Adrenal gland (tissue), 12 donors: Measurements from ENCODE around the gene HSD17B12. TPM values are rescaled to one million over a fixed set of nuclear protein-coding genes. Genes with fewer than 3 reads are reported as not detected.
"Not testable (repeated sequence)": the region's sequence is repeated elsewhere in the genome, so short reads cannot be mapped to it uniquely, and the experiment has no call there.

Source experiments
- DNase-seq, 7 donors: peaks; one replicate each; pipeline ENCODE4 v3.0.0-alpha.2; 2019 to 2020
- H3K27ac ChIP-seq, 5 donors: fragments of 200-600 bp; sonication (generic) in 4 of 5; 1 replicate in 3 of 5; 2 replicates in 2 of 5; pipeline versions ENCODE4 v1.5.1 to v1.8.0; 2016 to 2020; ENCODE audit warnings: mild to moderate bottlenecking in 1 of 5
- H3K27me3 ChIP-seq: fragments of 200-600 bp; 2 replicates; pipeline ENCODE4 v1.8.0; 2021
- H3K36me3 ChIP-seq, 2 donors: fragments of 200-600 bp; replicated peaks in 1 of 2; 1 replicate in 1 of 2; 2 replicates in 1 of 2; pipeline versions ENCODE4 v1.5.1 to v1.8.0; 2018 to 2022
- H3K4me1 ChIP-seq, 2 donors: fragments of 200-600 bp; replicated peaks in 1 of 2; 1 replicate in 1 of 2; 2 replicates in 1 of 2; pipeline versions ENCODE4 v1.5.1 to v1.8.0; 2018 to 2021
- H3K4me3 ChIP-seq, 4 donors: fragments of 200-600 bp; sonication (generic) in 3 of 4; one replicate each; pipeline ENCODE4 v1.5.1; 2016 to 2018
- H3K9me3 ChIP-seq, 3 donors: fragments of 200-600 bp; sonication (generic) in 1 of 3; replicated peaks in 1 of 3; 1 replicate in 2 of 3; 2 replicates in 1 of 3; pipeline versions ENCODE4 v1.5.1 to v1.8.0; 2016 to 2021
- CTCF ChIP-seq, 6 experiments: fragments of 450-650 bp in 4 of 6; fragments of 200-600 bp in 2 of 6; sonication (generic) in 1 of 6; IDR thresholded peaks; 1 replicate in 5 of 6; 2 replicates in 1 of 6; pipeline versions ENCODE4 v1.5.1 to v1.8.0; 2016 to 2021; ENCODE audit warnings: antibody characterized with exemption in 6 of 6, mild to moderate bottlenecking in 2 of 6, moderate library complexity in 1 of 6
- POLR2A ChIP-seq, 2 donors: fragments of 450-650 bp; IDR thresholded peaks; one replicate each; pipeline ENCODE4 v1.6.1; 2017; ENCODE audit warnings: antibody characterized with exemption in 2 of 2, mild to moderate bottlenecking in 2 of 2, moderate library complexity in 1 of 2
- WGBS, 4 donors: extraction: QIAGEN DNeasy Blood & Tissue Kit in 2 of 4; methylation state at CpG; one replicate each; pipeline versions ENCODE4 v1.1.5 to v1.1.7; 2013 to 2017; 5-methylcytosine and 5-hydroxymethylcytosine counted together
- intact Hi-C, 2 donors: fragments of 100-400 bp; cut with DNase I; formaldehyde crosslinking; loops; one replicate each; pipeline versions ENCODE4 v1.14.1 to v1.15.0; 2022 to 2023
- polyA plus RNA-seq, 3 donors: library from polyadenylated mRNA; stranded (reverse); fragments of 200-250 nt in 2 of 3; fragments of 350-450 nt in 1 of 3; fragmentation: Illumina TruSeq in 1 of 3; extraction: RNeasy Lipid Tissue Mini Kit (QIAGEN cat#74804) in 1 of 3; gene quantifications; one replicate each; pipeline ENCODE4 v1.2.3, GENCODE V29; 2013 to 2014
- total RNA-seq, 9 donors: library from RNA; depleted of rRNA in 4 of 9; stranded (reverse); fragments of >200 nt in 4 of 9; fragments of 120-200 nt in 1 of 9; fragmentation: NEBNext Ultra II Directional in 1 of 9; extraction: Animal tissue kit (Norgen Biotek cat#: 25700) in 1 of 9; gene quantifications; one replicate each; pipeline versions ENCODE4 v1.1.0 to v1.2.4, GENCODE V29; 2013 to 2023
- donor health status: healthy with polysubstance abuse.
- donor health status: Bipolar disorder and iron deficiency.
- donor health status: DM: yes; HTN: yes; CAD: no.
- donor health status: DM: no; HTN: no; CAD: no.
- donor health status: DM: no; HTN: no; CAD: no.
- donor health status: DM: yes; HTN: yes; CAD: no.

Gene HSD17B12
- total and polyA plus RNA-seq, 12 donors = 37.1 to 342 (median 94.6) TPM

GRCh38 chr11:43649921-43650320 is 30.6 kb upstream of the HSD17B12 start:
- 92 to 100% (median 97%) methylated on average over 1 of the region's 1 CpG for WGBS, 4 donors
- Histone ChIP-seq H3K4me1 (peaks cover 6% of the 10 kb centered on the region in 2 donors), H3K27me3 (no peaks in the 10 kb centered on the region), H3K4me3 (no peak overlapping the region), H3K9me3 (no peaks in the 10 kb centered on the region), H3K36me3 (no peaks in the 10 kb centered on the region), H3K27ac (no peak overlapping the region)
- TF ChIP-seq CTCF (IDR thresholded peaks at IDR 0.05) = no peak
- TF ChIP-seq POLR2A (IDR thresholded peaks at IDR 0.05) = no peak
- intact Hi-C loops = no loop called here
- DNase-seq = no peak

GRCh38 chr11:43663018-43663417 is 17.5 kb upstream of the HSD17B12 start:
- H3K9me3 ChIP-seq, H3K36me3 ChIP-seq, H3K27me3 ChIP-seq, H3K4me3 ChIP-seq, DNase-seq, H3K27ac ChIP-seq, intact Hi-C loops, H3K4me1 ChIP-seq: not testable (repeated sequence)
- 75 to 82% (median 80%) methylated on average over 9 of the region's 9 CpGs for WGBS, 4 donors

DNA sequence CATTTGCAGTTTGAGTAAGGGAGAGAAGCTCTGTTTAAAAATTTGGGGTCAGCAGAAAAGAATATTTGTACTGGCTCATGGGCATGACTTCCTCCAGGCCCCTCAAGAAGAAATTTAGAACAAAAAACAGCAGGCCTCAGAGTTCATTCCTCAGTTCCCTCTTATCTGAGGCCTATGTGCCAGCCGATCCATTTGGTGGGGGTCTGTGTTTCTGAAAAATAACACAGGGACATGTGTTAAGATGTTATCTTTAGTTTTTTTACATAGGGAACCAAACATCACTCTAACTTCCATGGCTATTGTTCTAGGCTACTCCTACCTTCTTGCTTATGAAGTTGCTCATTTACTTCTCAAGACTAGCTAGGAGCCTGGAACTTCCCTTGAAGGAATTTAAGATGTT is 16.2 kb upstream of the HSD17B12 start:
- H3K36me3 ChIP-seq = no peaks in the 10 kb centered on the region
- TF ChIP-seq CTCF (IDR thresholded peaks at IDR 0.05) = no peak
- no peak for TF ChIP-seq POLR2A (IDR thresholded peaks at IDR 0.05)
- H3K9me3 ChIP-seq = no peaks in the 10 kb centered on the region
- H3K4me1 ChIP-seq = no peaks in the 10 kb centered on the region
- H3K4me3 ChIP-seq = no peak overlapping the region
- H3K27me3 ChIP-seq = peaks cover 2% of the 10 kb centered on the region
- intact Hi-C loops = no loop called here
- H3K27ac ChIP-seq = no peak overlapping the region
- DNase-seq = no peak
- WGBS, 4 donors = 32 to 77% (median 54%) methylated on average over 1 of the region's 1 CpG

DNA sequence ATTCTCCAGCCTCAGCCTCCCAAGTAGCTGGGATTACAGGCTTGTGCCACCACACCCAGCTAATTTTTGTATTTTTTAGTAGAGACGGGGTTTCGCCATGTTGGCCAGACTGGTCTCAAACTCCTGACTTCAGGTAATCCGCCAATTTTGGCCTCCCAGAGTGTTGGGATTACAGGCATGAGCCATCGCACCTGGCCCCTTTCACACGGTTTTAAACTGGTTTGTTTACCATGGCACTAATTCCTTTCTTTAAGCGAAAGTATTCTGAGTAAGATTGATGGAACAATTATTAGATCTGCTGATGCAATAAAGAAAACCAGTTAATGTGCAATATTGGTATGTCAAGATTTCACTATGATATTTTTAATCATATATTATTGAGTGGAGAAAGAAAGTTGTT is 9.3 kb upstream of the HSD17B12 start:
- intact Hi-C loops, H3K4me3 ChIP-seq, H3K4me1 ChIP-seq, H3K27ac ChIP-seq, H3K27me3 ChIP-seq, H3K36me3 ChIP-seq, H3K9me3 ChIP-seq, DNase-seq: not testable (repeated sequence)
- WGBS, 4 donors = 85 to 90% (median 87%) methylated on average over 6 of the region's 6 CpGs

GRCh38 chr11:43674560-43674959 is 6.0 kb upstream of the HSD17B12 start:
- TF ChIP-seq CTCF (IDR thresholded peaks at IDR 0.05) = no peak
- TF ChIP-seq POLR2A (IDR thresholded peaks at IDR 0.05) = no peak
- 54 to 74% (median 67%) methylated on average over 3 of the region's 3 CpGs for WGBS, 4 donors
- Histone ChIP-seq H3K27me3 (no peaks in the 10 kb centered on the region), H3K36me3 (no peaks in the 10 kb centered on the region), H3K27ac (no peak overlapping the region), H3K9me3 (peaks cover 0 to 4% (median 0%) of the 10 kb centered on the region in 3 donors), H3K4me3 (no peak overlapping the region), H3K4me1 (peaks cover 0 to 2% of the 10 kb centered on the region in 2 donors)
- intact Hi-C loops = no loop called here
- DNase-seq = no peak
